GM21786 (cell line): Measurements from ENCODE around the gene MAML3.

Source experiments
- ATAC-seq: cut with Tn5 transposase; IDR thresholded peaks from one replicate; pipeline ENCODE4 v1.9.1; 2021; ENCODE audit not compliant: unreplicated experiment

The MAML3 gene

GRCh38 chr4:140080883-140081282, 73.1 kb downstream of the MAML3 start:
- ATAC-seq, result no peak

DNA sequence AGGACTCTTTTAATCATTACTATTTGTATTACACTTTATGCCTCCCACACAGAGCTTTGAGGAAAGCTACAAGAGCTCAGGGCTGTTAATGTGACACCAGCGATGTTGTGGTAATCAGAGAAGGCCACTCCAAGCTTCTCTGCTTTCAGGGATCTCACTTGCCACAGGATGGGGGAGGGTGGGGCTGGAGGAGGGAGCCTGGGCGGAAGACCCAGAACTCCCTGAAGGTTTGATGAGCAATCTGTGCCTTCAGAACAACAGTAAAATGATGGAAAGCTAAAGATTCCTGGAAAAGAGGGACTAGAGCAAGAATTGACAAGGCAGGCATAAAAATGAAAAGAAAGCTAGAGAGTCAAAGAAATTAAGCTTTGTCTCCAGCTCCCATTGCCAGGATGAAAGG, 75.6 kb downstream of the MAML3 start:
- ATAC-seq, result no peak

- no peak for ATAC-seq
These were observed 77.7 kb downstream of the MAML3 start for GRCh38 chr4:140076307-140076706.

GRCh38 chr4:140071806-140072205, 82.2 kb downstream of the MAML3 start:
- peak; percentile 74 for ATAC-seq

- no peak for ATAC-seq
These were observed 83.0 kb downstream of the MAML3 start for GRCh38 chr4:140070973-140071372.

GRCh38 chr4:140070366-140070765, 83.6 kb downstream of the MAML3 start:
- ATAC-seq, result peak; percentile 40

- ATAC-seq, result no peak
These were observed 84.9 kb downstream of the MAML3 start for GRCh38 chr4:140069066-140069465.

GRCh38 chr4:140068271-140068670, 85.7 kb downstream of the MAML3 start:
- no peak for ATAC-seq

DNA sequence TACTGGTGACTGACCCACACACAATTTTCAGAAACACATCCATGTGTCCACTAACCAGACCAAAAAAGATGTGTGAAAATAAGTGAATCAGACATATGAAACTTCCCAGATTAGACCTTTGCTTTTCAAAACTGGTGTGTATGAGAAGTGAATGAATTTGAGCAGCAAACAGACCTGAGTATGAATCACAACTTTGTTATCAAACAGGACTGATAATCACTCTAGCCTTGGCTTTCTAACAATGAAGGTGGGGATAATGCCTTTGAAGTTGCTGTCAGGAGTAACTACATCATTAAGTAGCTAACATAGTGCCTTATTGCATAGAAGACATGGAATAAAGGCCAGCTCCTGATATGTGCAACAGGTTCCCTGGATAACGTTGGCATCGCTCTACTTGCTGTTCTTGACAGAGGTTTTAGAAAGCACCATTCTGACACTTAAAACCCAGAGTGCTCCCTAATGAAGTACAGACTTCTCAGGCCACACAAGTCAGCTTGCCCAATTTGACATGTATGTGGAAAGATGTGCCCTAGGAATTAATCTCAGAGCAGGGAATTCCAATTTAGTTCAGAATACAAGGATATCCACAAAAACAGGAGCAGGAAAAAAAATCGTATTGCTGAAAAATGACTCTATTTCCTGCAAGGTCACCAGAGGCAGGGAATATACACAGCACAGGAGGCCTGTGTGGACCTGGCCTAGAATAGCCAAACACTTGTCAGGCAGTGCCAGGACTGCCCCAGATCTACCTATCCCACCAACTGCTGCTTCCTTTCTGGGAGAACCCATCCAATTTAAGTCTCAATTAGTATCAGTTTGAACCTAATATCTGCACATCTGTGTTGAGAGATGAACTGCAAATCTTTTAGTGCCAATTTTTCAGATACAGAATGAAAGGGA, 87.7 kb downstream of the MAML3 start:
- ATAC-seq, result no peak

DNA sequence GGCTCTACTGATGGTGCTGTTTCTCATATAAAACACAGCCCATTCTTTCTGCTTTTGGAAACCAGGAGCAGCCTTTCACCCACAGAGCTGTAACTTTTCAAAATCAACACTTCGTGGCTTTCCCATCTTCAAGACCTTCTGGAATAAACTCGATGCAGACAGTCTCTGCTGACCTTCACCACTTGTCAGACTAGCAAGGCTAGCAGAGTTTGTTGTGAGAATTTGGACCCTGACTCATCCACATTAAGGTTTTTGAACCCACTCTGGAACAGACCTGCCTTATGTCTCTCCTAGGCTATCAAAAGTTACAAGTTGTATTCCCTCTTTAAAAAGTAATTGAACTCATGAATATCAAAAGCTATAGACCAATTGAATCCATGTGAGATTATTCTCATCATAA, 88.6 kb downstream of the MAML3 start:
- no peak for ATAC-seq

DNA sequence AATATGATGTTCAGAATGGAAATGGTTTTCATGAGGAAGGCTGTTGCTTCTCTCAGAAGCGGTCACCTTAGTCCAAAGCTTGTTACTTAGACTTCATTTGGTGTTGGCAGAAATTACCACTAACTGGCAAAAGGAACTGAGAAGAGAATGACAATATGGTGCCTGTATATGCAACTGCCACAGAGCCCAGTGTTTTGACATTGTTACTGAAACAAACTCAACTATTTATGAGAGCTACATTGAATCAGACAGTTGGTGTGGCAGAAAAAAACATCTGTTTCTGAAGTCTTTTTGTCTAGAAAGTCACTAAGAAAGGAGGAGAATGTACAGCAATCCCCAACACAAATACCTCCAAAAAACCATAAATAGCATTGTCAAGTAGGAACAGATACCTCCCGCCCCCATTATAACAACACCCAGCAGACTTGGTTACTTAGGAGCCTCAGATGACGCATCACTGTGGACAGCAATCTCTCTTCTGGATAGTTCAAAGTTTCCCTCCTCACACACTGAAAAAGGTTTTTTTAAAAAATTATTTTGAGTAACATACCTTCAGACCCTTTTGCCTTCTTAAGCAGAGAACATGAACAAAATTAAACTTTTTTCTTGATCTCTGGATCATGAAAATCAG, 92.2 kb downstream of the MAML3 start:
- ATAC-seq, result no peak

GRCh38 chr4:140061194-140061593, 92.8 kb downstream of the MAML3 start:
- no peak for ATAC-seq

DNA sequence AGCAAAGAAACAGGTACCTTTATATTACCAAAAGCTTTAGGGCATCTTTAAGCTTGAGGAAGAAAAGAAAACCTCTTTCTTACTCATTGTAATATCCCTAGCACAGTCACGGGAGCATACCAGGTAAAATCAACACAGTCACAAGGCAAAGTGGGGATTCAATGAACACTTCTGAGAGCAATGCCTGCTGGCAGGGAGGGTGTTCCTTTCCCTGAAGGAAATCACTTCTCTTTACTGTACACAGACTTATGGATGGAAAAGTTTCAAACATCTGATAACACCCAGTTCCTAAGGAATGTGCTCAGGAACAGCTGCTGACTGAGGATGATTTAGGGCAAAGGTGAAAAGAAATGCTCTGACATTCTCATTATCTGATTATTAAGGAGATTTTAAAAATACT, 94.8 kb downstream of the MAML3 start:
- no peak for ATAC-seq

DNA sequence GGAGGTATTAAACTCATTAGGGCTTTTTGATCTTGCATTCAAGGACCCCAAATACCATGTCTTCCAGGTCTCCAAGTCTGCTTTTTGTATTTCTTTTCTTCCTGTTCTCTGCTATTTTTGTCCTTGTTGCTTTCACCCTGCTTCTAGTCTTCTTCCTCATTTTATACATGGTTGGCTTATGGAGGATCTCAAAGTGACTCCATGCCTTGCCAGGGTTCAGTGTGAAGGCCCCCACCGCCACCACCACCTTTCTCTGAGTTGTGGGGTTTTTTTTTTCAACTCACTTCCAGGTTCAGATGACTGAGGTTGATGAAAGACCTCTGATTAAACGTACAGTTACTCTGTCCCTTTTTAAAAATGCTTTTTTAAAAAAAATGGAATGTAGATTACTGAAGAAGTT, 96.3 kb downstream of the MAML3 start:
- no peak for ATAC-seq

DNA sequence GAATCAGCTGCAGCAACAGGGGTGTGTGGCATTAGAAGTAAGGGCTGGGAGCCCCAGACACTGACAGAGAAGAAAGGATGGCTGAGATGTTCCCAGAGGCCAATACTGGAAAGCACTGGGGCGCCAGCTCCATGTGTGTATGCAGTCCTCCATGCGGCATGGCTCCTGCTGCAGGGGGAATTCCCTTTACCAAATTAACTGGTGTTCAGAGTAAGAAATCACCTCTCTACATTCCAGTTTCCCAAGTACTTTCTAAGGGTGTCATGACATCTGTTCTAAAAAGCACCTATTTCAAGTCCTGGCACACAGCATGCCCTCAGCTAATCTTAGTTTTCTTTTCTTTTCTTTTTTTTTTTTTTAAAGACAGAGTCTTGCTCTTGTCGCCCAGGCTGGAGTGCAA, 98.0 kb downstream of the MAML3 start:
- ATAC-seq, result no peak

GRCh38 chr4:140054861-140055260, 99.1 kb downstream of the MAML3 start:
- ATAC-seq, result no peak

GRCh38 chr4:140053185-140053584, 100.8 kb downstream of the MAML3 start:
- no peak for ATAC-seq

DNA sequence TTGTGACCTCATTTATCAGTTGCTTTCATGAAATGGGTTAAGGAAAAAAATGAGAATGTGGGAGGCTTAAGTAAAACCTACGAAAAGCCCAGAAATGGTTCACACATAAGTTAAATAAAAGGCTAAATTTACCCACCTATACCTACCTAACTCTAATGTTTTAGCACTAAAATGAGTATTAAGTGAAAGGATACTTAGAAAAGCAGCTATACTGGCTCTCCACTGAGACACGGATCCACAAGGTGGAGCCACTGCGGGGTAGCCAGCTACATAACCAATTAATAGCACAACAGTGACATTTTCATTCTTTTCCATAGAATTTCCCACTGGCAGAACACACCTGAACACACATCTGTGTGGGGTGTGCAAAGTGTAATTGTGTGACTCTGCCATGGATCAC, 101.9 kb downstream of the MAML3 start:
- no peak for ATAC-seq

DNA sequence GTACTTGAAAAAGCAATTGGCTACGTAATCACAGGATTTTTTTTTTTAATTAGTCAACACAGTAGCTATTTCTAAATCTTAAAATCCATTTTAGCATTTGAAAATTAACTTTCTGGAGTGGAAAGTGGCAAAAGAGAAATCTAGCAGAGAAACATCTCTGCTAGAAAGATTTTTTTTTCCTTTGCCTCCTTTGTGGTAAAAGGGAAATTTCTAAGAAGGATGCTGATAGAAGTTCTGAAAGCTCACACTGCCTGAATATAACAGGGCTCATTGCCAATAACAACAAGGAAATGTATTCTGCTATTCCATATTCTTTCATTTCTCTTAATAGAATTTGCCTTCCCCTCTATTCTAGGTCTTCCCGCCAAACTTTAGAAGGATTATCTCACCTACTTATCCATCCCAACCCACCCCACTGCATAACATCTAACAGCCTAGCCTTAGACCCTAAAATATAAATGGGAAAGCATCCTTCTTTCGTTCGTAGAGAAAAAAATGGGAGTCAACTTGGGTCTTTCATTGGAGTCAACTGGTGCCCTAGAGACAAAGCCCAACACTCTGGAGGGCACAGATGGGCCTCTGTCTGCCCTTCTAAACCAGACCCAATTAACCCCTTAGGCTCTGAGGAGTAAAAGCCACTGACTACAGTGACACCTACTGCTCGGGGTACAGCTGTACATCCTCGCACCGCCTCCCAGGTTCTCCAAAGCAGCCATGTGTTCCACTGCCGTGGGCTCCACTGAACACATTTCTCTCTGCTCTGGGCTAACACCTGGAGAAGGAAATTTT, 103.9 kb downstream of the MAML3 start:
- no peak for ATAC-seq

- ATAC-seq, result peak; percentile 58
These were observed 104.7 kb downstream of the MAML3 start for GRCh38 chr4:140049024-140049848.
